H1 (cell line): ENCODE data around the gene CCL7. TPM values are rescaled to one million over a fixed set of nuclear protein-coding genes. Genes with fewer than 3 reads are reported as not detected.

Experiments used
- ATF2 ChIP-seq: IDR thresholded peaks from 2 replicates; pipeline ENCODE4 v1.6.1; 2012; ENCODE audit warnings: low read length, inconsistent platforms
- CTCF ChIP-seq, 3 experiments: IDR thresholded peaks; 1 replicate in 2 of 3; 2 replicates in 1 of 3; pipeline versions ENCODE4 v1.5.1 to v1.6.1; 2011; ENCODE audit warnings: low read length in 3 of 3, mild to moderate bottlenecking in 3 of 3, inconsistent platforms in 2 of 3, low read depth in 1 of 3, moderate library complexity in 1 of 3; ENCODE audit not compliant: insufficient read depth in 1 of 3; ENCODE audit errors: control extremely low read depth in 1 of 3
- JUN ChIP-seq: IDR thresholded peaks from 2 replicates; pipeline ENCODE4 v1.6.1; 2011; ENCODE audit warnings: low read depth, mild to moderate bottlenecking, improper control_type of control experiment, low read length
- KDM5A ChIP-seq: fragments of 200-600 bp; IDR thresholded peaks from 2 replicates; pipeline ENCODE4 v1.7.1; 2012; ENCODE audit warnings: mild to moderate bottlenecking, low read length, inconsistent platforms, mixed read lengths
- polyA plus RNA-seq, 7 experiments: library from polyadenylated mRNA; depleted of rRNA in 3 of 7; stranded (reverse) in 5 of 7; unstranded in 2 of 7; fragments of >200 nt in 5 of 7; fragments of 200-250 nt in 2 of 7; gene quantifications; 1 replicate in 5 of 7; 2 replicates in 1 of 7; 4 replicates in 1 of 7; pipeline versions ENCODE4 v1.2.1 to v1.2.3, GENCODE V29; 2011 to 2013; ENCODE audit warnings: missing spikeins in 2 of 7, mixed read lengths in 2 of 7
- total RNA-seq: library from RNA; stranded (reverse); fragmentation: NEBNext Ultra II Directional; extraction: Animal tissue kit (Norgen Biotek cat#: 25700); gene quantifications from 2 replicates; pipeline ENCODE4 v1.2.1, GENCODE V29; 2021

Gene CCL7
- total and polyA plus RNA-seq, 2 of the 8 experiments (the other 6 are each of a cell fraction or from before 2014, with no cell fraction given), result not detected

- TF ChIP-seq CTCF (IDR thresholded peaks at IDR 0.05; ENCODE audit: control extremely low read depth in 1 of 3, insufficient read depth in 1 of 3, low read depth in 1 of 3, low read length in 3 of 3) (no peak), ATF2 (no peak), JUN (no peak), KDM5A (no peak)
Observed at GRCh38 chr17:34234616-34235015, 35.4 kb upstream of the CCL7 start (continued).
